RPMI7951 (cell line): Measurements from ENCODE around the gene AGAP1. TPM values are rescaled to one million over a fixed set of nuclear protein-coding genes. Genes with fewer than 3 reads are reported as not detected.

Experiments
- DNase-seq: peaks from one replicate; pipeline ENCODE4 v3.0.0-alpha.2; 2012; ENCODE audit warnings: low read depth
- total RNA-seq: library from RNA; depleted of rRNA; stranded (reverse); fragments of >200 nt; shearing (Covaris generic); gene quantifications from 2 replicates; pipeline ENCODE4 v1.2.3, GENCODE V29; 2014

Gene AGAP1
- total RNA-seq, 1 experiment from 2014 or later, result 5.4 TPM

- DNase-seq, result no peak
These were observed 348.0 kb downstream of the AGAP1 start for GRCh38 chr2:235841863-235842262.

- no peak for DNase-seq
These were observed 349.1 kb downstream of the AGAP1 start for GRCh38 chr2:235842941-235843340.

GRCh38 chr2:235843591-235844395, 349.9 kb downstream of the AGAP1 start:
- no peak for DNase-seq

GRCh38 chr2:235844561-235844960, 350.7 kb downstream of the AGAP1 start:
- DNase-seq, result no peak

DNA sequence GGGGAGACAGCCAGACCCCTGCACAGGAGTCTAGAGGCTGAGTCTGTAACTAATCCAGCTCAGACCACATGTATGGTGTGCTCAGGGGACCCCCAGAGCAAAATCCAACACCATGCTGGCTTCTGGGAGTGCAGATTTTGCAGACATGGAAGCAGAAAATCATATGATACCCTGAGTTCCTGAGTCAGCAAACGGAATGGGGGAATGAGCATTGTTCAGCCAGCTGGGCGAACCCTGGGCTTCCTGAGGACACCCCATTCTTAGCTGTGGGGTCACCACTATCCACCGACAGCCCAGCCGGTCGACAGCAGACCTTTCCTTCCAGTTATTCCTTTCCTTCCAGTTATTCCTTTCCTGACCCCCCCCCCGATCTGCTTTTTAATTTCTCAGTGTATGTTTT, 351.4 kb downstream of the AGAP1 start:
- no peak for DNase-seq

DNA sequence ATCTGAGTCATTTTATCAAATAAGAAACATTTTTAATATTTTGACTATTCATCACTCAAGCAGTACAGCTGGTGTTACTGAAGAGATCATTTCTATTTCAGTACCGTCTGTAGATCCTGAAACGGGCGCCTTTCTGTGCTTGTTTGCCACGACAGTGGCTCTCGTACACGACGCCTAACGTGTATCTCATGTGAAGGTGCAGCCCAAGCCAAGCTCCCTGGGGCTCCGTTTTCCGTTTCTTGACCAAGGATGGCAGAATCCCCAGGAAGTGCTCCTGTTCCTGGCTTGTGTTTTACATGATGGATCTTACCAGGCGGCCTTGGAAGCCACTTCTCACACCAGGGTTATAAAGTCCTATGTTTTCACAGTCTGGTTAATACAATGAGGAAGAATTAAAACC, 353.7 kb downstream of the AGAP1 start:
- no peak for DNase-seq

DNA sequence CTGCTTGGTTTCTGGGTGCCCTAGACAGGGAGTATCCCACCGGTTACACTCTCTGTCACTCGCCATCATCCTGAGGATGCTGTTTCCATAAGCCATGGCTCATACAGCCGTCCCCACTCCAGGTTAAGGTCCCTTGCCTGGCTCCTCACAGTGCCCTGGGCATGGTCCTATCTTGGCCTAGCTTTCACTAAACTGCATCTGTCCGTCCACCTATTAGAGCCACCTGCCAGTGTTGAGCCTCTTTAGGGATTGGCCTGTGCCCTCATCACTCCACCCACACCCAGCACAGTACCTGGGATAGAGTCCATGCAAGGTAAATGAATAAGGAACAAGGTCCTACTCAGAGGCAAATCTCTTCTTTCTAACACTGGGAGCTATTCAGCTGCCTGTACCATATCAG, 354.2 kb downstream of the AGAP1 start:
- DNase-seq, result no peak

DNA sequence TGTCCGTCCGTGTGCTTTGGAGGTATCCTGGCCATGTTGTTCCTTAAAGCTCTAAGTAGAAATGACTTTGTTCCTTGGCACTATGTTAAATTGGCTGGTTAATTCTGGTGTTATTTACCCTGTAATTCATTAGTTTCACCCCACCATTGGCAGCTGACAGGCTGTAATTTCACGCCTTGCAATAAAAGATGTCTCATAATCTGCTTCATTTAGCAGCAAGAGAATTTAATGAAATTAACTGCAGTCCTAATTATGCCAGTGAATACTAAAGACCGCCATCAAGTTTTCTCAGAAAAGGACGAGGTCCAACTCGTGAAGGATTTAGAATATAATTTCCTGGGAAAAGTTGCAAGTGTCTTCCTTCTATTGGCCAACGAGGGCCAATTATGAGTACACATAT, 355.1 kb downstream of the AGAP1 start:
- DNase-seq, result no peak

DNA sequence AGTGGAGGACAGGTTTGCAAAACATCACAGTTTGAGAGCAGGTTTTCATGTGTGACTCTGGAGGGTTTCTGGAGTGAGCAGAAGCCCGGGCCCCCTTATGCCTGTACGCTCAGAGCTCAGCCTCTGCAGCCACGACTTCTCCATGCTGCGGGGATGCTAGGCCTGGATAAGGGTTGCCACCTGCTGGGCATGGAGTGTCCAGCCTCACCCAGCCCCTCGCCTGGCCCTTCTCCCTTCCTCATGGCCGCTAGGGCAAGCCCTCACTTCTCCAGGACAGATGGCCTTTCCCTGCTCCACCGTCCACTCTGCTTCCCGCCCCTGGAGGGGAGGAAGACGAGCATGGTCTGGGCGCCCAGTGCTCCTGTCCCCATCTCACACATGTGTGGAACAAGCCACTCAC, 355.6 kb downstream of the AGAP1 start:
- no peak for DNase-seq

DNA sequence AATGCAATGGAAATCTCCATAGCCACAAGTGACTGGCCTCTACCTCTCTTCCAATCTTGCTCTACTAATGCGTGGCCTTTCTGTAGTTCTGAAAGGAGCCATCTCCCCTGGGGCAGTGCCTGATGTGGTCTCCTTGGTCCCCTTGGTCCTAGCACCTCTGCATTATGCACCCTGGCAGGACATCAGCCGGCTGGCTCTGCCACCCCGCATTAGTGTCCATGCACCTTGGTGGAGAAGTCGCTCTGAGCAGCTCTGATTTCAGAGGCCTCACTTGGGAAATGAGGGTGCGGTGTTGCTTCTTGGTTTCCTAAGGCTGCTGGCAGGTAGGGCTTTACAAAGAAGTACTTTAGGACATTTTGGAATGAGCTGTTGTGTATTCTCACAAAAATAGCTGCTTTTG, 356.4 kb downstream of the AGAP1 start:
- DNase-seq, result no peak

GRCh38 chr2:235850771-235851551, 357.1 kb downstream of the AGAP1 start:
- peak; percentile 23 for DNase-seq

DNA sequence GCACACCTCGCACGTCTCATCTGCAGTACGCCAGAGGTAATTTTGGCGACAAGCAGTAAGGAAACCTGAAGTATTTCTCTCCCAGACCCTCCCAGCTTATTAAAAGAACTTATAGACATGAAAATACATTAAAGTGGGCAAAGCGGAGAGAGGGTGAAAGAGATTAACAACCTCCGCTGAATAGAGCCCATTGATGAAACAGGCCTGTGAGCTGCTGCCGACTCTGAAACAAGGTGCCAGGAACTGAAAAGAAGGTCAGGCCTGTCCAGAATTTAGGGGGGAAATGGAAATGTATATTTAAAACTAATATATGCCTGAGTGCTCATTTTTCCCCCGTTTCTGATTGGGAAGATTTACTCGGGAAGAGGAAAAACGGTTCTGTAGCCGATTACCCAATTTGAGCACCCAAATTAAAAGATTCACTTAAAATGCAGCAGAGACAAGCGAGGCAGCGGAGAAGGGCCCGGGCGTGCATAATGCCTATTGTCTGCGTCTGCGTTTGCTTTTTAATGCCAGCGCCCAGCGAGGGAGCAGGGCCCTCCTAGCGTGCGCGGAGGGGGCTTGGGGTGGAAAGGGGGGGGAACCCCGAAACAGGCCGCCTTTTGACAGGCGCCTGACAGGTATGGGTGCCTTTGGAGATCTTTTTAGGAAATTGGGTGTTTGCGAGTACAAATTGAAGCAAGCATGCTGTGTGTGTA, 358.1 kb downstream of the AGAP1 start:
- DNase-seq, result no peak

DNA sequence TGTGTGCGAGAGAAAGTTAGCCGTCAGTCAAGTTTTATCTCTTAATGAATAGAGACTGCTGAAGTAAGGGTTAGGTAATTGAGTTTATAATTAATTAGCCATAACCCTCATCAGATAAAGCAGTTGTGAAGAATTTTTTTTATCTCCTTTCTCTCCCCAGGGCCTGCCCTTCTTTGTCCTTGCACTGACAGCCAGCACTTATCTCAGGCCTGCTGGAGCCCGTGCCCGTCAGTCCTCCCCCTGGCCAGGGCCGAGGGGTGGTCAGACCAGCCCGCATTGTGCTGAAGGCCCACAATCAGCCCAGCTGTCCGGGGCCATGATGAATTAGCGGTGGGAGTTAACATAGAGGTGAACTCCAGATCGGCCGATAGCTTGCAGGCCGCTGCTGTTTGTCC, 358.7 kb downstream of the AGAP1 start:
- DNase-seq, result no peak

- no peak for DNase-seq
These were observed 360.4 kb downstream of the AGAP1 start for GRCh38 chr2:235854276-235854675.

DNA sequence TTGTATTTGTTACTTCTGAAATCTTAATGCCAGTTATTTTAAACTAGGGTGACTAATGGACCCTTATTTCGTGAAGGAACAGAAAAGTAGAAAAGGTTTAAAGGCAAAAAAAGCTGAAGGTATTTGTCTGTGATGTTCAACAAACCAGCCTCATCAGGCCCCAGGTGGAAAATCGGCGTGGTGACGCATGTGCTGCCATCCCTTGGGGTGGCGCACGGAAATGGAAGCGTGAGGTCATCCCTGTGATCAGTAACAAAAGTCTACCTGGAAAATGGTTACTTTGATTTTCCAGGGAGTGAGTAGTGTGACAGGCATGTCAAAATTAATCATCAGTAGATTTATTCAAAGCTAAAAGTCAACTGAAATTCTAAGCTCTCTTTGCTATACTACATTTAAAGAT, 361.2 kb downstream of the AGAP1 start:
- DNase-seq, result no peak

DNA sequence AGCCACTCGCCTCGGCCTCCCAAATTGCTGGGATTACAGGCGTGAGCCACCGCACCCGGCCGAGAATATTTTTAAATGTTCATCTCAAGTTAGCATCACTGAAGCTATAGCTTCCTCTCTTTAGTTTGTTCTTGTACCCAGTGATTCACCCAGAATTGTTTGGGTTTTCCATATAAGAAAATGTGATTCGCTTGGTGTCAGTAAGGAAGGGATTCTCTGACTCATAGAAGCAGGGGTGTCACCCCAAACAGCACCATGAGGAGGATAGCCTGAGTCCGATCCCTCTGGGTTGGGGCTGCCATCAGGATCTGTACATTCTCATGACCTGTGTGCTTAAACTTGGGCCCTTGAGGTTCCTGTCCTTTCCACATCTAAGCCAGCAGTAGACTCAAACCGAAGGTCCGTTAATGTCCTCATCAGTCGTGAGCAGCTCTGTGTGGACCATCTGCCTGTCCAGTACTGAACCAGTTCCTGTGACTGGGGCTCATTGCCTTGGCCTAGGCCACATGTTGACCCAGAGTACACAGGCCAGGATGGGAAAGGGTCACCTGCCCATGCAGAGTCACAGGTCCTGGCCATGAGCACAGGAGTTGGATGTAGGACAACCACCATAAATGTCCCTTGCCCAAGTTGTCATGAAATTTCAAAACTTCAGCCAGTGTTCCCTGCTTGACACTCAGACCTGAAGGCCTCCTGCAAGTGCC, 362.5 kb downstream of the AGAP1 start:
- DNase-seq, result no peak

DNA sequence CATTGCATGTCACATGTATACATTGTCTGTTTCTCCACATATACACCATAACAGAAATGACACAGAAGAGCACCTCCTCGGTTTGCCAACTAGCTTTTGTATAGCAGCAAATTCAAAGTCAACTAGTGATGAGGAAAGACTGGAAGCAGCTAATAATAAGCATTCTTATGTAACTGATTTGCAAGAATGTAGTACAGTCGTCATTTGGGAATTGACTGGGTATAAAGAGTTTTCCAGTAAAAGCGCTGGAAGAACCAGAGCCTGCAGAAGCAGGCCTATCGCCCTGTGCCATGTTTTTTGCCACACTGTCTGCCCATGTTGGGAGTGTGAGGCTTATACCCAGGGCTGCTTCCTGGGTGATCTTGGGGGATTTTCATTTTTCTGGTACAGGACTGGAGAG, 363.8 kb downstream of the AGAP1 start:
- no peak for DNase-seq

- DNase-seq, result no peak
These were observed 365.0 kb downstream of the AGAP1 start for GRCh38 chr2:235858881-235859280.

GRCh38 chr2:235859651-235860050, 365.8 kb downstream of the AGAP1 start:
- no peak for DNase-seq

DNA sequence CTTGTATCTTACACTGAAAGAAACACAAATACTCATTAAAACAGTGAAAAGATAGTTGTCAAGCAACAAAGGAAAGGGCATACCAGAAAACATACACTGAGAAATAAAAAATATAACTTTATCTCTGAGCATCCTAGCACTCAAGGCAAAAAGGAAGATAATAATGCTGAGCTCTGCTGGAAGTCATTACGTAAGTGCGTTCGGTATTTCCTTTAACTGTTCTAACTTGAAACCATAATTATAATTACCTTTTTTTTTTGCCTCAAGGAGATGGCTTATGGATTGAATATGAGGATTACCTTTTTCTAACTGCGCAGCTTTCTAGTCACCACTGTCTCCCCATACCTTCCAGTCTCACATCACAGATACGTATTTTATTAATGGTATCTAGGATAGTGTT, 366.3 kb downstream of the AGAP1 start:
- no peak for DNase-seq

- no peak for DNase-seq
These were observed 367.0 kb downstream of the AGAP1 start for GRCh38 chr2:235860871-235861270.

DNA sequence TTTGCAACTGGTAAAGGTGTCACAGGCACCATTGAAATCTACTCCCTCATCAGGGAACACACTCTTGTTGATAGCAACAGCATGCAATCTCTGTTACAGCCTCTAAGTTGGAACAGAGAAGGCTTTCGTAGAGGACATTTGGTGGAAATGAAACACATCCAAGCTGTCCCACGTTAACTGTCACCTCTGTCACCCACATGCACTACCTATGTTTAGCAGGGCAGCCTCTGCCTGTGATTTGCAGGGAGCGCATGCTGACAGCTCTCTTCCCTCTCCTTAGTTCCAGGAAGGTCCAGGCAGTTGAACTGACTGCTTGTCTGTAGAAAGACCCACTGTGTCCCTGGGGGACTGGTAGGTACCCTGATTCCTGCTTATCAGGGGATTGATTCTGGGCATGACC, 367.5 kb downstream of the AGAP1 start:
- DNase-seq, result no peak
